HG03103 (cell line): ENCODE results near the gene GPR39.
"Not testable (repeated sequence)": the region's sequence is repeated elsewhere in the genome, so short reads cannot be mapped to it uniquely, and the experiment has no call there.

Source experiments
- ATAC-seq: cut with Tn5 transposase; IDR thresholded peaks from one replicate; pipeline ENCODE4 v1.9.1; 2021; ENCODE audit warnings: low read depth; ENCODE audit not compliant: unreplicated experiment

GPR39 gene

DNA sequence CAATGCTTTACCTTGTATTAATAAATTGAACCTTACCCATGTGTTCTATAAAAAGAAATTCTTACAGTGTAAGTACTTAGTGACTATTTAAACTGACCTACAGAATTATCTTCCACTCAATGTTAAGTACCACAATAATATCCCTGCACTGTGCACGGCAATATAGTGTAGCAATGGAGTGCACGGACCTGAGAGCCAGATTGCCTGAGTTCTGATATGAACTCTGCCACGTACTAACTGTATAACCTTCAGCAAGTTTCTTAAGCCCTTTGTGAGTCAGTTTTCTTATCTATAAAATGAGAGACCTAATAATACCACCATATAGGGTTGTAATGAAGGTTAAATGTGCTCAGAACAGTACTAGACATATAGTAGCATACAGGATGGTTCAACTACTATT lies 66.2 kb downstream of the GPR39 start:
- no peak for ATAC-seq

DNA sequence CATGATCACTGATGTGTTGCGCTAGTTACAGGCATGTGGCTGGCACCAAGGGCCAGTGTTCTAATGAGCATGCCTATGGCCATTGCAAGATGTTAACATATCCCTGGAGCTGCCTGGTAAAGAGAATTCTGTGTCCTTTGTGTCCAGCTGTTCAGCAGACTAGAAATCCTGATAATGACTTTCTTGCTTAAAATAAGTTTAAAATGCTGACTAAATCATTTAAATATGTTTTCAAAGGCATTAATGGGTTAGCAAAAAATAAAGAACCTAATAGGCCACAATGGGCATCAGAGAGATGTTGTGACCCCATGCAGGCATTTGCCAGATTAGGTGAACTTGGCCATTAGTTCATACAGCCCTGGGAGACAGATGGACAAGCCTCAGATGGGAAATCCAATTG lies 67.5 kb downstream of the GPR39 start:
- ATAC-seq: no peak

GRCh38 chr2:132488491-132488890 lies 71.9 kb downstream of the GPR39 start:
- ATAC-seq: no peak

GRCh38 chr2:132489150-132489549 lies 72.5 kb downstream of the GPR39 start:
- ATAC-seq: no peak

GRCh38 chr2:132495881-132496280 lies 79.3 kb downstream of the GPR39 start:
- ATAC-seq: no peak

DNA sequence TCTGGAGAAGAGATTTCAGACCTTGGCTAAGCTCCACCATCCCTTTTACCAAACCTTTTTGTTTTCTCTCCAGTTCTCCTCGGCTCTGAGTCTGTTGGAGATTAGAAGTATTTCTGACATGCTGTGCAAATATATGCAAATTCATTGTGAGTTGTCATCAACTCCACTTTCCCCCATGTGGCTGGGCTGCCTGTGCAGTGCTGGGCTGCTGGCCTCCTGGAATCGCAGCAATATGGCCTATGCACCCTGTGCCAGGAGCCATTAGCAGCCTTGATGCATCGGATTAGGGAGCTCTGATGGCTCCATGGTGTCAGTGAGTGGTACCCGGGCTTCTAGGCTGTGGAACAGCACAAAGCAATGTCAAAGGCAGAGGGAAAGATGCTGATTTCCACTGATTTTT lies 80.0 kb downstream of the GPR39 start:
- no peak for ATAC-seq

DNA sequence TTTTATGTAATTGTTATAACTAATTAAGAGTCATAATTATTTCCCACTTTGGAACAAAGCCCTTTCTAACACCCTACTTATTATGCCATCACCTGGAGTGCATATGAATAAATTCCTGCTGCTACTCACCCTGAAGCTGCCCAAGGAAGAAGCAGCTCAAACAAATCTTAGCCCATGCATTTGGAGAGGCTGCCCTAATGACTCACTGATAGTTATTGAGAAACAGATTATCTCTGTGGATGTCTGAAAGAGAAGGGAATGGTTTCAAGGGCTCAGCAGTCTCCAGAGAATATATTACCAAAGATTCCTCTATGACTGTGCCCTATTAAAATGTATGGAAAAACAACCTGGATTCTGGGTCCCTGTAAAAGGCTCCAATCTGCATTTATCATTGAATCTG lies 81.0 kb downstream of the GPR39 start:
- no peak for ATAC-seq

DNA sequence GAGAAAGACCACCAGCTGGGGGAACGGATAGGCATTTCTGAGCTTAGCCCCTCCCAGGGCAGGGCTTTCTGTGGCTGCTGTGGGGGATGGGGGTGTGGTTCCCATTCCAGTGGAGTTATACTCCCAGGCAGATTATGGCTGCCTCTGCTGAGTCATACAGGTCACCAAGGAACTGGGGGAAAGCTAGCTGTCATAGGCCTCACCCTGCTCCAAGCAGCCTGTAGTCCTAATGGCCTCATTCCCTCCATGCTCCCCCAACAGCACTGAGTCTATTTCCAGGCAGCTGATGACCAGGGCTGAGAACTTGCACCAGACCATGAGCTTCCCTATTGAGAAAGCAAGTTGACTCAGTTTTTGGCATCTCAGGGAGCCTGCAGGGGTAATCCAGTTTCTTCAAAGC lies 87.1 kb downstream of the GPR39 start:
- no peak for ATAC-seq

- no peak for ATAC-seq
Observed at GRCh38 chr2:132515010-132515409, 98.4 kb downstream of the GPR39 start.

DNA sequence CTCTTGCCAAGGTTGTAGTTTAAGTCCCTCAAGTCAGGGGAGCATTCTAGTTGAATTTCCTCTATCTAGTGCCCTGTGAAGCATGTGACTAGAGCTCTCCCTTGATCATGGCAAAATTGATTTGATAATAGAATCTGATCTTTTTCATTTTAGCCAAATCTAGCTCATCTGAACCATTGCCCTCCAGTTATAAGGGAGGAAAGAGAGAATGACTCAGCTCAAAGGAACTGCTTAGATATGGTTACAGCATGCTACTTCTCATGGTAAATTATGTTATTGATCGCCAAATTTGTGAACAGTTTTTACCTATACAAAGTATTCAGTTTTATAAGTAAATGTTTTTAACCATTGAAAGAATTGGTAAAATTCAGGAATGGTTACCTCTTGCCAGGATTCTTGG lies 100.8 kb downstream of the GPR39 start:
- no peak for ATAC-seq

GRCh38 chr2:132518302-132518701 lies 101.7 kb downstream of the GPR39 start:
- no peak for ATAC-seq

- no peak for ATAC-seq
Observed at GRCh38 chr2:132519566-132519965, 103.0 kb downstream of the GPR39 start.

- ATAC-seq: no peak
Observed at GRCh38 chr2:132521341-132521740, 104.7 kb downstream of the GPR39 start.

GRCh38 chr2:132522901-132523300 lies 106.3 kb downstream of the GPR39 start:
- ATAC-seq: no peak

DNA sequence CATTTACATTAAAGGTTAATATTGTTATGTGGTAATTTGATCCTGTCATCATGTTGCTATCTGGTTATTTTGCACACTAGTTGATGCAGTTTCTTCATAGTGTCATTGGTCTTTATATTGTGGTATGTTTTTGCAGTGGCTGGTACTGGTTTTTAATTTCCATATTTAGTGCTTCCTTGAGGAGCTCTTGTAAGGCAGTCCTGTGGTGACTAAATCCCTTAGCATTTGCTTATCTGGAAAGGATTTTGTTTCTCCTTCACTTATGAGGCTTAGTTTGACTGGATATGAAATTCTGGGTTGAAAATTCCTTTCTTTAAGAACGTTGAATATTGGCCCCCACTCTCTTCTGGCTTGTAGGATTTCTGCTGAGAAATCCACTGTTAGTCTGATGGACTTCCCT lies 120.5 kb downstream of the GPR39 start:
- ATAC-seq: not testable (repeated sequence)

DNA sequence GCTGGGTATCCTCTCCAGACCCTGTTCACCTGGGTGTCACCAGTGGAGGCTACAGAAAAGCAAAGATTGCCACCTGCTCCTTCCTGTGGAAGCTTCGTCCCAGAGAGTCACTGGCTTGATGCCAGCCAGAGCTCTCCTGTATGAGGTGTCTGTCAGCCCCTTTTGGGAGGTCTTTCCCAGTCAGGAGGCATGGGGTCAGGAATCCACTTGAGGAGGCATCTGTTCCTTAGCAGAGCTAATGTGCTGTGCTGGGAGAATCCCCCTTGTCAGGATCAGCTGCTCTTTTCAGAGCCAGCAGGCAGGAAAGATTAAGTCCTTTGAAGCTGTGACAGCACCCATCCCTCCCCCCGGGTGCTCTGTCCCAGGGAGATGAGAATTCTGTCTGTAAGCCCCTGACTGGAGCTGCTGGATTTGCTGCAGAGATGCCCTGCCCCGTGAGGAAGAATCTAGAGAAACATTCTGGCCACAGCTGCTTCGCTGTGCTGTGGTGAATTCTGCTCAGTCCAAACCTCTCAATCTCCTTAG lies 121.8 kb downstream of the GPR39 start:
- ATAC-seq: no peak

- no peak for ATAC-seq
Observed at GRCh38 chr2:132540166-132540565, 123.6 kb downstream of the GPR39 start.

- ATAC-seq: no peak
Observed at GRCh38 chr2:132542953-132543569, 126.5 kb downstream of the GPR39 start.

DNA sequence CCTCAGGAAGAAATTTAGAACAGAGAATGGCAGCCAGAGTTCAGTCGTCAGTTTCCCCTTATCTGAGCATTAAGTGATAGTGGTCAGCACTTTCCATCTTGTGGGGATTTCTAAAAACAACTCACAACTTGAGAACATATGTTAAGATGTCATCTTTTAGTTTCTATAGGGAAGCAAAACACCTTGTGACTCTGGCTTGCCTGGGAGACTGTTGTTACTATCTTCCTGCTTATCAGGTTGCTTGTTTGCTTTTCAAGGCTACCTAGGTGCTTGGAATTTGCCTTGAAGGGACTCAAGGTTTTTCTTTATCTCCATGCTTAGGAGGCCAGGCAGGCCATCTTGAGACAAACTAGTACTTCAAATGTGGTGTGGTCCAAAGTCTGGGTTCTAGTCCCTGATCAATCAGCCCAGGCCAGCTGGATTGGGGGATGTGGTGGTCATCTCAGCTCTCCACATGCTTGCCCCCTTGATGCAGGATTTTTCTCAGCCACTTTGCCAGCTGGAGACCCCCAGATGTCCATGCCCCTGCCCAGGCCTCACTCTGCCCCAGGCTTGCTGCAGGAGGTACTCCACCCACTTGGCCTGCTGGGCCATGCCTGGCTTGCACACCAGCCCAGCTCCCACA lies 127.5 kb downstream of the GPR39 start:
- ATAC-seq: no peak

DNA sequence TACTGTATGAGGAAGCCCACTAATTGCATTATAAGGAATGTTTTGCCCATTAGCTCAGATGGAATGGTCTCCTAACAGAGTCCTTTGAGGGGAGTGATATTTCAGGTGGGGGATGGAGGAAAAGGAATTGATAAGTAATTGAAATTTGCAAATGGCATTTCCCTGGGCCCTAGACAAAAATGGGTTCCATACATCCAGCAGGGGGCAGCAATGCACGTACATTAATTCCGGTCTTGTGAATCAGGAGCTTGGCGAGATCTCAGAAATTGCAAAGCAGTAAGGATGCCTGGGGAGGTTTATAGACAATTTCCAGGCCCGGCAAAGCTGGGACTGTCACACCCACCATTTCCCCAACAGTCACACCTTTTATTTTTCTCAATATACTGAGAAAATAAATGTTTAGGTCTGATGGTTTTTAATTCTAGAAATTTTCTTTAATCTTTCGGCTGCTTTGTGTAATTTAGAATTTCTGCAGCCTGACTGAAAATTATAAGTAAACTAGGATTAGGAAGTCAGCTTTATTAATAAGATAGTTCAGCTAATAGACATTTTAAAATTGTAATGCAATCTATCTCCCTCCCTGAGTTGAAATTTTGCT lies 130.6 kb downstream of the GPR39 start:
- ATAC-seq: no peak

- ATAC-seq: no peak
Observed at GRCh38 chr2:132549935-132550670, 133.5 kb downstream of the GPR39 start.
